HEK293 (cell line): Measurements from ENCODE around the gene FRYL.

Experiments used
- CTCF ChIA-PET: fragments of 350-600 bp; formaldehyde crosslinking; extraction: SDS; loops from one replicate; lab custom pipeline; 2021; ENCODE audit warnings: antibody characterized with exemption; lab: Yijun Ruan, JAX
- POLR2A ChIA-PET: fragments of 300-600 bp; formaldehyde crosslinking; extraction: SDS; loops from one replicate; lab custom pipeline; 2020; ENCODE audit warnings: antibody characterized with exemption, inconsistent platforms; lab: Yijun Ruan, JAX
- H3K27ac ChIP-seq: fragments of 200-500 bp; sonication (Bioruptor generic); 2 replicates; pipeline ENCODE4 v1.5.1; 2014; ENCODE audit warnings: low read depth, low read length, control low read depth, inconsistent platforms; ENCODE audit errors: extremely low read depth
- H3K36me3 ChIP-seq, 2 experiments: fragments of 200-500 bp in 1 of 2; sonication (Bioruptor generic) in 1 of 2; 1 replicate in 1 of 2; 2 replicates in 1 of 2; pipeline ENCODE4 v1.5.1; 2014 to 2017; ENCODE audit warnings: inconsistent platforms in 2 of 2, low read length in 2 of 2; ENCODE audit not compliant: control insufficient read depth in 2 of 2, insufficient read depth in 1 of 2
- H3K4me1 ChIP-seq: fragments of 200-500 bp; sonication (Bioruptor generic); 2 replicates; pipeline ENCODE4 v1.5.1; 2014; ENCODE audit warnings: mild to moderate bottlenecking, low read length, inconsistent platforms; ENCODE audit not compliant: control insufficient read depth, insufficient read depth
- H3K4me3 ChIP-seq: 2 replicates; pipeline ENCODE4 v1.5.1; 2011; ENCODE audit warnings: low read depth, mild to moderate bottlenecking, control low read depth, low read length, moderate library complexity
- H3K9me3 ChIP-seq: fragments of 200-500 bp; sonication (Bioruptor generic); 2 replicates; pipeline ENCODE4 v1.5.1; 2014; ENCODE audit warnings: low read depth, low read length, inconsistent platforms; ENCODE audit not compliant: control insufficient read depth, insufficient read depth
- GLI2 ChIP-seq: fragments of 450-650 bp; formaldehyde crosslinking; IDR thresholded peaks from 2 replicates; pipeline ENCODE4; 2017; ENCODE audit warnings: missing biosample characterization, missing genetic modification characterization, low read depth, borderline replicate concordance
- GLI4 ChIP-seq: fragments of 450-650 bp; formaldehyde crosslinking; IDR thresholded peaks from 2 replicates; pipeline ENCODE4 v1.5.1; 2016; ENCODE audit warnings: missing biosample characterization, missing genetic modification characterization
- KLF16 ChIP-seq: fragments of 450-650 bp; formaldehyde crosslinking; IDR thresholded peaks from 2 replicates; pipeline ENCODE4 v1.5.1; 2017; ENCODE audit warnings: missing biosample characterization, missing genetic modification characterization
- MEIS1 ChIP-seq: sonication (generic); formaldehyde crosslinking; IDR thresholded peaks from 2 replicates; pipeline ENCODE4 v1.8.1; 2022; ENCODE audit warnings: missing genetic modification reagents, mild to moderate bottlenecking, borderline replicate concordance
- OSR2 ChIP-seq: fragments of 450-650 bp; formaldehyde crosslinking; IDR thresholded peaks from 2 replicates; pipeline ENCODE4 v1.5.1; 2016; ENCODE audit warnings: missing biosample characterization, missing genetic modification characterization
- SCRT2 ChIP-seq: fragments of 450-650 bp; formaldehyde crosslinking; IDR thresholded peaks from 2 replicates; pipeline ENCODE4 v1.5.1; 2016; ENCODE audit warnings: missing biosample characterization, missing genetic modification characterization
- SP2 ChIP-seq: fragments of 450-650 bp; formaldehyde crosslinking; IDR thresholded peaks from 2 replicates; pipeline ENCODE4 v1.5.1; 2016; ENCODE audit warnings: missing biosample characterization, missing genetic modification characterization
- TCF7L2 ChIP-seq: IDR thresholded peaks from 2 replicates; pipeline ENCODE4 v1.6.1; 2011; ENCODE audit warnings: low read depth, mild to moderate bottlenecking, inconsistent platforms, low read length, moderate library complexity, borderline replicate concordance
- ZBTB17 ChIP-seq: fragments of 450-650 bp; formaldehyde crosslinking; IDR thresholded peaks from 2 replicates; pipeline ENCODE4 v1.5.1; 2016; ENCODE audit warnings: missing biosample characterization, missing genetic modification characterization
- ZBTB26 ChIP-seq: fragments of 450-650 bp; formaldehyde crosslinking; optimal IDR thresholded peaks from 2 replicates; pipeline ENCODE3; 2016; ENCODE audit warnings: missing biosample characterization, mild to moderate bottlenecking, missing genetic modification characterization
- ZNF121 ChIP-seq: fragments of 450-650 bp; formaldehyde crosslinking; IDR thresholded peaks from 2 replicates; pipeline ENCODE4 v1.5.1; 2016; ENCODE audit warnings: missing biosample characterization, missing genetic modification characterization
- ZNF16 ChIP-seq: fragments of 450-650 bp; formaldehyde crosslinking; IDR thresholded peaks from 2 replicates; pipeline ENCODE4 v1.5.1; 2016; ENCODE audit warnings: low read depth, missing biosample characterization, missing genetic modification characterization
- ZNF202 ChIP-seq: fragments of 450-650 bp; formaldehyde crosslinking; IDR thresholded peaks from 2 replicates; pipeline ENCODE4 v1.5.1; 2016; ENCODE audit warnings: missing biosample characterization, missing genetic modification characterization, borderline replicate concordance
- ZNF214 ChIP-seq: fragments of 450-650 bp; formaldehyde crosslinking; IDR thresholded peaks from 2 replicates; pipeline ENCODE4 v1.5.1; 2017; ENCODE audit warnings: missing biosample characterization, mild to moderate bottlenecking, missing genetic modification characterization, borderline replicate concordance
- ZNF221 ChIP-seq: fragments of 450-650 bp; formaldehyde crosslinking; IDR thresholded peaks from 2 replicates; pipeline ENCODE4 v1.5.1; 2017; ENCODE audit warnings: missing biosample characterization, missing genetic modification characterization, borderline replicate concordance
- ZNF26 ChIP-seq: fragments of 450-650 bp; formaldehyde crosslinking; IDR thresholded peaks from 2 replicates; pipeline ENCODE4 v1.5.1; 2016; ENCODE audit warnings: missing biosample characterization, missing genetic modification characterization
- ZNF404 ChIP-seq: fragments of 450-650 bp; formaldehyde crosslinking; IDR thresholded peaks from 2 replicates; pipeline ENCODE4 v1.5.1; 2017; ENCODE audit warnings: missing biosample characterization, missing genetic modification characterization
- ZNF433 ChIP-seq: fragments of 450-650 bp; formaldehyde crosslinking; IDR thresholded peaks from 2 replicates; pipeline ENCODE4 v1.5.1; 2016; ENCODE audit warnings: missing biosample characterization, missing genetic modification characterization, low read depth
- ZNF544 ChIP-seq: fragments of 450-650 bp; formaldehyde crosslinking; IDR thresholded peaks from 2 replicates; pipeline ENCODE4 v1.5.0; 2017; ENCODE audit warnings: missing biosample characterization, missing genetic modification characterization
- ZNF561 ChIP-seq: fragments of 450-650 bp; IDR thresholded peaks from 2 replicates; pipeline ENCODE4 v1.5.1; 2018; ENCODE audit warnings: missing biosample characterization, missing genetic modification characterization, borderline replicate concordance
- ZNF596 ChIP-seq: fragments of 450-650 bp; IDR thresholded peaks from 2 replicates; pipeline ENCODE4 v1.5.0; 2018; ENCODE audit warnings: missing biosample characterization, mild to moderate bottlenecking, missing genetic modification characterization, moderate library complexity
- ZNF600 ChIP-seq: fragments of 450-650 bp; formaldehyde crosslinking; IDR thresholded peaks from 2 replicates; pipeline ENCODE4 v1.5.1; 2016; ENCODE audit warnings: missing biosample characterization, missing genetic modification characterization
- ZSCAN18 ChIP-seq: fragments of 450-650 bp; formaldehyde crosslinking; IDR thresholded peaks from 2 replicates; pipeline ENCODE4 v1.5.1; 2016; ENCODE audit warnings: missing biosample characterization, missing genetic modification characterization
- ZSCAN23 ChIP-seq: fragments of 450-650 bp; formaldehyde crosslinking; IDR thresholded peaks from 2 replicates; pipeline ENCODE4 v1.5.1; 2016; ENCODE audit warnings: missing biosample characterization, missing genetic modification characterization

FRYL gene

GRCh38 chr4:48489683-48490011 is 290.4 kb downstream of the FRYL start (continued):
- no peak for TF ChIP-seq ZNF596 (tag by site-specific recombination)
- no peak for TF ChIP-seq GLI2 (tag by site-specific recombination)
- TF ChIP-seq ZNF26 (tag by site-specific recombination) = no peak
- TF ChIP-seq ZNF16 (tag by site-specific recombination) = no peak
- TF ChIP-seq ZNF221 (tag by site-specific recombination) = no peak

GRCh38 chr4:48484494-48485168 is 295.4 kb downstream of the FRYL start:
- no peak for TF ChIP-seq ZSCAN23 (tag by site-specific recombination)
- no peak for TF ChIP-seq KLF16 (tag by site-specific recombination)
- TF ChIP-seq ZNF600 = no peak
- 0 out of 2 replicates have a peak, but pooled peaks have one; percentile 12 for TF ChIP-seq SCRT2
- no peak for TF ChIP-seq ZNF404 (tag by site-specific recombination)
- TF ChIP-seq, all 188 proteins: peak for 1
- H3K27ac ChIP-seq = no peak overlapping the region
- peaks cover 0 to 3% of the 10 kb centered on the region in 2 experiments; a peak in 1 of 3 replicates for H3K36me3 ChIP-seq
- ChIA-PET CTCF (interaction anchor here (1.0 kb wide), 1 partner anchor 9 kb away, joined by 3 read pairs; no protein-coding TSS in a partner anchor), POLR2A (no interaction called here)
- 0 out of 2 replicates have a peak, but pooled peaks cover 2% of the 10 kb centered on the region for H3K4me1 ChIP-seq
- H3K4me3 ChIP-seq = no peak overlapping the region
- H3K9me3 ChIP-seq = no peaks in the 10 kb centered on the region

GRCh38 chr4:48483777-48484493 is 296.1 kb downstream of the FRYL start:
- ChIA-PET CTCF (no interaction called here), POLR2A (no interaction called here)
- Histone ChIP-seq H3K4me3 (no peak overlapping the region; the same call in 1 of the 2 replicates), H3K36me3 (peaks cover 0 to 3% of the 10 kb centered on the region in 2 experiments; a peak in 1 of 3 replicates), H3K27ac (no peak overlapping the region; the same call in 1 of the 2 replicates), H3K4me1 (0 out of 2 replicates have a peak, but pooled peaks cover 2% of the 10 kb centered on the region), H3K9me3 (no peaks in the 10 kb centered on the region)
- TF ChIP-seq KLF16 (tag by site-specific recombination) = no peak
- TF ChIP-seq ZNF600 = peak; percentile 33; the same call in 1 of the 2 replicates
- no peak for TF ChIP-seq ZSCAN18 (tag by site-specific recombination)
- TF ChIP-seq ZNF433 (tag by site-specific recombination) = no peak

GRCh38 chr4:48483006-48483776 is 296.9 kb downstream of the FRYL start, which contains the start of gene SLC10A4:
TSS of gene SLC10A4 (plus strand) at chr4:48483343. CDS start at chr4:48483562, 219 bp downstream.
- no peaks in the 10 kb centered on the region for H3K36me3 ChIP-seq
- CTCF ChIA-PET = no interaction called here
- H3K4me3 ChIP-seq = peak within 1 kb of the TSS; percentile 42
- TF ChIP-seq ZNF121 (tag by site-specific recombination) (no peak), ZBTB17 (tag by site-specific recombination) (peak; percentile 64), MEIS1 (CRISPR knock-in tag) (no peak), OSR2 (no peak), SP2 (tag by site-specific recombination) (0 out of 2 replicates have a peak, but pooled peaks have one; percentile 27), ZNF202 (tag by site-specific recombination) (no peak), TCF7L2 (no peak), GLI4 (tag by site-specific recombination) (no peak), ZNF544 (no peak), ZBTB26 (peak; percentile 32), ZNF561 (no peak), ZNF214 (tag by site-specific recombination) (no peak)

More at GRCh38 chr4:48483006-48483776, 296.9 kb downstream of the FRYL start, which contains the start of gene SLC10A4:
- H3K4me1 ChIP-seq = 0 out of 2 replicates have a peak, but pooled peaks cover 2% of the 10 kb centered on the region
- no peaks in the 10 kb centered on the region for H3K9me3 ChIP-seq
- H3K27ac ChIP-seq = peak within 1 kb of the TSS; percentile 19; the same call in 1 of the 2 replicates
- POLR2A ChIA-PET = no interaction called here
